HG02852 (cell line): ENCODE data around the gene PMPCA.
A peak's percentile ranks its signal among the peaks of the same experiment; 100 is the strongest.
"Not testable (repeated sequence)": the region's sequence is repeated elsewhere in the genome, so short reads cannot be mapped to it uniquely, and the experiment has no call there.

Experiments
- ATAC-seq: cut with Tn5 transposase; IDR thresholded peaks from one replicate; pipeline ENCODE4 v1.9.1; 2021; ENCODE audit warnings: mild to moderate bottlenecking, moderate library complexity; ENCODE audit not compliant: unreplicated experiment

PMPCA gene

DNA sequence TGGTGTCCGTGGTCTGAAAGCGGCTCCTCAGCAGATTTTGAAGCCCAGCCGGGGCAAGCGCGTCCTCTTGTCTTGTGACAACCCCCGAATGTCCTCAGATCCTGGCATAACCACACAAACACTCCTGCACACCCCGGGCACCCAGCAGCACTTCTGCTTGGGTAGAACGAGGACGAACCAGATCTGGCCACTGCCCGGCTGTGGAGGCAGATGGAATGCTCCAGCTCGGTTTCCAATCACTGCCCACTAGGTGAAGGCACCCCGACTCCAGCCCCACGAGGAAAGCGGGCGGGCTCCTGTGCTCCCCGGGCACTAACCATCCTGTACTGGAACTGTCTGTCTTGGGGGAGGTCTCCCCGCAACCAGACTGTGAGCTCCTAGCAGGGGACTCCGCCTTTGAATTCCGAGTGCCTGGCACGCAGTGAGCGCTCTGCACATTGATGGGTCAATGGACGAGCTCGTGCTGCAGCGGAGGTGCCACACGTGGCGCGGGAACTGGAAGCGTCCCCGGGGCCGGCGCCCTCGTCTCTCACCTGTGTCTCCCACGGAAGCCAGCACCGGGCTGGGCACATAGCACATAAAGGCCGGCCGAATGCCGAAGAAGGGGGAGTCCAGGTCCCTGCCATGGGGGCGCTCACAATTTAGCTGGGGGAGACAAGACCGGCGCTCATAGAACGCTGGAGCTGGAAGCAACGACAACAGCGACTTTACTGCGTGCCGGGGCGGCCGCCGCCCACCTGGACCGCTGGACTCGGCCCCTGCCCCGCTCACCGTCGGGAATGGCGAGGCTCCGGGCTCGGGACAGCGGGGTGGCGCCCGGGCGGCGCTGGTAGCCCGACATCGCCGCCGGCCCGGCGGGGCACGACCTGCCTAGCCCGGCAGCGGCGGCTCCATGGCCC lies 652 bp upstream of the PMPCA start:
- peak; percentile 23 for ATAC-seq

- no peak for ATAC-seq
Observed at GRCh38 chr9:136411378-136411777, 920 bp downstream of the PMPCA start.

DNA sequence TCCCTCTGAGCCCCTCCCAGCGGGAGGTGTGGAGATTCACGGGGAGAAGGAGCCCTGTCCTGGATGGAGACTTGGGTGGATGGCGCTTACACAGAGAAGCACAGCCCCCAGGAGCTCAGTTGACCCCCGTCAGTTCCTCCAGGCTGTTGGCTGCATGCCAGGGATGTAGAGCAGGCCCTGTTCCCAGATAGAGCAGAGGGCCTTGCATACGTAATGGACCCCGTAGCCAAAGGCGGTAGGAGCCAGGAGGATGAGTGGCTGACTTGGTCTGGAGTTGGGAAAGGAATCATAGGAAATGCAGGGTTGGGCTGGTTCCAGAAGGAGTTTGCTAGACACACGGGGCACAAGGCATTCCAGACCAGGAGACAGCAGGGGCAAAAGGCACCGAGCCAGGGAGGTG lies 2.5 kb downstream of the PMPCA start:
- no peak for ATAC-seq

- no peak for ATAC-seq
Observed at GRCh38 chr9:136416427-136416826, 6.0 kb downstream of the PMPCA start.

GRCh38 chr9:136416914-136417313 lies 6.5 kb downstream of the PMPCA start:
- ATAC-seq, result no peak

- ATAC-seq, result no peak
Observed at GRCh38 chr9:136418182-136419091, 8.0 kb downstream of the PMPCA start.

- ATAC-seq, result no peak
Observed at GRCh38 chr9:136419092-136419420, 8.6 kb downstream of the PMPCA start.

DNA sequence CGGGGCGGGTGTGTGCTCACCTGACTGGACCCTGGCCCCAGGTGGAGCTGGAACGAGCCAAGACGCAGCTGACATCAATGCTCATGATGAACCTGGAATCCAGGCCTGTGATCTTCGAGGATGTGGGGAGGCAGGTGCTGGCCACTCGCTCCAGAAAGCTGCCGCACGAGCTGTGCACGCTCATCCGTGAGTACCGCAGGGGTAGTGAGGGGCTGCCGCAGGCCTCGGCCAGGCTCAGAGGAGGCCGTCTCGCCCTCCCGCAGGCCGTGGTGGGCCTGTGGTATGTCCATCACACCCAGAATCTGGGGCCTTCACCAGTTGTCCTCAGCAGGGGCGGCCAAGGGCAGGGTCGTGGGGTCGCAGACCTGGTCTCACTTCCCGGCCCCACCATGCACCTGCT lies 11.3 kb downstream of the PMPCA start:
- no peak for ATAC-seq

DNA sequence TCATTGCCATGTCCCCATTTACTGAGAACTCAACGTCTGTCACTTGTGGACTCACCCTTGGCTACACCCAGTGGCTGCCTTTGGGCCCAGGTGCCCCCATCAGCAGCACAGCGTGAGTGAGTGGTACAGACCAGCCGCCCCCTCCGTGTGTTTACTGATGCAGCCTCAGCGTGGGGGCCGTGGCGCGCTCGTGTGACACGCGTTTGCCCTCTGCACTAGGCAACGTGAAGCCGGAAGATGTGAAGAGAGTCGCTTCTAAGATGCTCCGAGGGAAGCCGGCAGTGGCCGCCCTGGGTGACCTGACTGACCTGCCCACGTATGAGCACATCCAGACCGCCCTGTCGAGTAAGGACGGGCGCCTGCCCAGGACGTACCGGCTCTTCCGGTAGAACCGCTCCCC lies 12.4 kb downstream of the PMPCA start:
- ATAC-seq, result no peak

GRCh38 chr9:136423432-136424146 lies 13.1 kb downstream of the PMPCA start:
- no peak for ATAC-seq

DNA sequence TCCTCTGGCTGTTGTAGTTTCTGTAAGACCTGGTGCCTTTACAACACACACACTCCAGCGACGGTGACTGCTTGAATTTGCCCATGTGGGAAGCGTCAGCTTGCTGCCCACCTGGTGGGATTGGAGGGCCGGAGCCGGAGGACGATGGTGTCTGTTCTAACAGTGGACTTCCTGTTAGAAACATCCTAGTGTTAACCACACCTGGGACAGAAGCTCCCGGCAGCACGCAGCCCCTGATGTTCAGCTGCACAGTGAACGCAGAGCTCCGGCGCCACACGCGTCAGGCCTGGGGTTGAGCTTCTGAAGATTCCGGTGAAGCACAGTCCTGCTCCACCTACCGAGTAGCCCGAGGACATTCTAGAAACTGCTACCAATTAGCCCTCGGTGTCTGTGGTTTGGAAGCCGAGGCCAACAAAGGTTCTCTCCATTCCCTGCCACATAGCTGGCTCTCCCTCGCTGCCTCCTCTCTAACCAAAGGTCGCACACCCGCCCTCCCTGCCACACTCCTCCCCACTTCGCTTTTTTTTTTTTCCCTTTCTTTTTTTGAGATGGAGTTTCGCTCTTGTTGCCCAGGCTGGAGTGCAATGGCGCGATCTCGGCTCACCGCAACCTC lies 14.4 kb downstream of the PMPCA start:
- ATAC-seq, result no peak

DNA sequence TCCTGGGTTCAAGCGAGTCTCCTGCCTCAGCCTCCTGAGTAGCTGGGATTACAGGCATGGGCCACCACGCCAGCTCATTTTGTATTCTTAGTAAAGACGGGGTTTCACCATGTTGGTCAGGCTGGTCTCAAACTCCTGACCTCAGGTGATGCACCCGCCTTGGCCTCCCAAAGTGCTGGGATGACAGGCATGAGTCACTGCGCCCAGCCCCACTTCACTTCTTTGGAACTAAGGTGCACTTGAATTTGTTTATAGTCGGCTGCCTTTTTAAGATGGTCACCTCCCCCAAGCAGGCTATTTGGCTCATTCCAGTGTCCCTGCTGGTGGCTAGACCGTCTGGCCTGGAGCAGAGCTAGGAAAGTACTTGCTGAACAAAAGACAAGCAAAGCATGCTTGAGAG lies 14.9 kb downstream of the PMPCA start:
- ATAC-seq, result not testable (repeated sequence)

GRCh38 chr9:136426787-136427186 lies 16.3 kb downstream of the PMPCA start:
- ATAC-seq, result no peak

DNA sequence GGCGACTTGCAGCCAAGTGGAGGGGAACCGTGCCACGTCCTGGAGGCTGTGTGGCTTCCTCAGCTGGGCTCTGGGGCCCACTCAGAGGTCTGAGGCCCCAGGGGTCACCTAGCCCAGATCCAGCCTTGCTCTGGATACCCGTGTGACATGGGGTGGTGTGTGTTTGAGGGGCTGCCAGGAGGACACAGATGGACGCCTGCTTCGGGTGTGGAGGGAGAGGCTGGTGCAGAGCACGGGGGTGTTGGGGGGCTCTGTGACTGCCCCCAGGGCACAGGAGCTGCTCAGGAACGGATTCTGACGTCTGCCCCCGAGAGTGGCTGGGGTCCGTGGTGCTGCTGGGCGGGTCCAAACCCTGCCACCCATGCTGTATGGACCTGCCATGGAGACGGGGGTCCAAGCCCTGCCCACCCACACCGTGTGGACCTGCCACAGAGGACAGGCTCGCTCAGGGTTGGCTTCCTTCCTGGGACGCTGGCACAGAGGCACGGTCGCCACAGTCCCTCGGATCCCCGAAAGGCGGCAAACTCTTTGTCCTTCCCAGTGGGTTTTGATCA lies 18.7 kb downstream of the PMPCA start:
- no peak for ATAC-seq

DNA sequence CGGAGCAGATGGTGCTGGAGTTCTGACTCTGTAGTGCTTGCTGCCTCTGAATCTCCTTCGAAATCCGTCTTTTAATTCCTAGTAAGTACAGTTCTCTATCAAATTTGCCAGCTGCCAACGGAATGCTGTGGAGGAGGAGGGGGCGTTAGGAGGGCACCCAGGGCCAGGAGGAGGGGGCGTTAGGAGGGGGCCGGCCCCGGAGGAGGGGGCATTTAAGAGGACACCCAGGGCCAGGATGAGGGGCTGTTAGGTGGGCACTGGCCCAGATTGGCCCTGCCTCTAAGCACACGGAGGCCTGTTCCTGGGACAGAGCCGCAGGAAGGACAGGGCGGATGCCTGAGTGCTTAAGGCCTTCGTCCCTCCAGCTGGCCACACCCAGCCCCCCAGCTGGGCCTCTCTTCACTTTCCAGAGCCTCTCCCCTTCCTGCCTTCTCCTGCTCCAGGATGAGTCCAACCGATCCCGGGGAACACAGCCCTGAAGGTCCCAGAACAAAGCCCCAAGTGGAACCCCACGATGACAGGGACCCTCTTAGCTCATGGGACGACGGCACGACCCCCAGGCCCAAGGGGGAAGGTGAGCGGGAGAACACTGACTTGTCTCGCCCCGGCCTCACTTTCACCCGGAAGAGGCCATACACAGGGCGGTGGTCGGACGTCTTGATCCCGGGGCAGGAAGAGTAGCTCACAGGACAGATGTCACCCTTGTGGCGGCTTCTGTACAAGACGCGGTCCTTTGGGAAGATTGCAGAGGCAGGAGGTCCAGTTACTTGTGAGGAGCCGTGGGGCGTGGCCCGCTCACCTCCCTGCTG lies 19.4 kb downstream of the PMPCA start:
- ATAC-seq, result no peak

DNA sequence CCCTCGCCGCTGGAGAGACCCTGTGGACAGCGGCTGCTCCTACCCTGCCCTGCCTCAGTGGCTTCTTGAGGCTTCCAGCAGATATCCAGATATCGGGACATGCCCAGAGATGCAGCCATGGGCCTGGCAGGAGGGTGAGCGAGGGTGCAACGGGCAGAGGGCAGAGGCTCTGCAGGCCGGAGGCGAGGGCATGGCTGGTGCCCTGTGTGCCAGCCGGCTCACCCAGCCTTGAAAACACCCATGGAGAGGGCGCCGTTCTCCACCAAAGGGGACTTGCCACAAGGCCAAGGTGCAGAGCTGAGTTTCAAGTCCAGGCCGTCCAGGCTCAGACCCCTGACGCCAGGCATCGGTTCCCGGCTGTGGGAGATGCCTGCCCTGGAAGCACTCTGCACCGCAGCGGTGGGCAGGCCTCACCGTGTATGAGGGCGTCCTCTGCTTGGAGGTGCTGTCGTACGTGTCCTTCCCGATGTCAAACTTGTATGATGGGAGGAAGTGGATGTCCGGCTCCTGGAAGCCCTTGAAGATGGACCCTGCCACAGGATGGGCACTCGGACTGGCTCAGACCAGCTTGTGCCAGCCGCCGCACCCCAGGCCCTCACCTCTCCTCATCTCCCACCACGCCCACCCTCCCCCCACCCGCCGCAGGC lies 20.3 kb downstream of the PMPCA start:
- ATAC-seq, result no peak

DNA sequence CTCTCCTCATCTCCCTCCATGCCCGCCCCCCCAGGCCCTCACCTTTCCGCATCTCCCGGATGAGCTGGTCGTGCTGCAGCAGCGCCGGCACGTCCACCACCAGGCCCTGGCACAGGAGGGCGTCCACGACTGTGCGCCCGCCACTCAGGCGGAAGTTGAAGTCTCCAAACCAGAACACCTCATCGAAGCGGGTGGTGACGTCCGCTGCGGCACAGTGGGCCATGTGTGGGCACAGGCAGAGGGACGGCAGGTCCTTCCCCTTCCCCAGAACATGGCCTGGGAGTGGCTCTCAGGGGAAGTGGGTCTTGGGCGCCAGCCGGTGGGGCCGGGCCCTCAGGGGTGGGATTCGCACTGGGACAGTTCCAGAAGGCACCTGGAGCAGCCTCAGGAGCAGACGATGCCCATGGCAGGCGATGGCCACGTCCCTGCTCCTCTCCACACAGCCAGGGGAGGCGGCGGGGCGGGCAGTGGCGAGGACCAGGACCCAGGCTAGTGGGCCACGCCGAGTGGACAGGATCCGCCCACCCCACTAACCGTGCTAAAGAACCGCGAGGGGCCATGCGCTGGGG lies 21.4 kb downstream of the PMPCA start:
- no peak for ATAC-seq

GRCh38 chr9:136432591-136432990 lies 22.1 kb downstream of the PMPCA start:
- ATAC-seq, result no peak
